ENCODE measurements around the gene OR51E2.

GRCh38 chr11:4672470-4672869 is 25.2 kb downstream of the OR51E2 start:
- TF ChIP-seq CTCF (conservative IDR thresholded peaks at IDR 0.05 in 1 of 2, IDR thresholded peaks at IDR 0.05 in 1 of 2; ENCODE audit: extremely low read depth in 1 of 2, insufficient read depth in 1 of 2, low read depth in 1 of 2, low read length in 2 of 2): no peak
- TF ChIP-seq EZH2 (IDR thresholded peaks at IDR 0.05; ENCODE audit: borderline replicate concordance, low read length): no peak
